Astrocyte (in vitro differentiated cells and primary cell): ENCODE results near the gene TUB.

Experiments used
- CTCF ChIP-seq: IDR thresholded peaks from 2 replicates; pipeline ENCODE4 v1.5.1; 2011; ENCODE audit warnings: low read depth, mild to moderate bottlenecking, inconsistent platforms, low read length, moderate library complexity; ENCODE audit not compliant: insufficient read depth
- EZH2 ChIP-seq: IDR thresholded peaks from 2 replicates; pipeline ENCODE4 v1.6.1; 2012; ENCODE audit warnings: mild to moderate bottlenecking, low read length, inconsistent platforms; ENCODE audit not compliant: insufficient read depth

- no peak for TF ChIP-seq CTCF
- no peak for TF ChIP-seq EZH2
Measured at GRCh38 chr11:8081591-8082250, 710 bp downstream of the TUB start.
